GM13976 (cell line): ENCODE results near the gene SLC35E4.
A peak's percentile ranks its signal among the peaks of the same experiment; 100 is the strongest.

Experiments used
- DNase-seq: peaks from one replicate; pipeline ENCODE4 v3.0.0; 2012; ENCODE audit warnings: low spot score
- in situ Hi-C: fragments of 300-500 bp; cut with MboI; formaldehyde crosslinking; loops from one replicate; pipeline ENCODE4 v1.12.0; 2022; ENCODE audit warnings: low sequenced_read_pairs, mixed read lengths, inconsistent platforms; ENCODE audit not compliant: unreplicated experiment
- TF ChIP-seq, protein P1 (sequence below): IDR thresholded peaks from 2 replicates; pipeline ENCODE4 v1.5.1; 2012; ENCODE audit warnings: borderline replicate concordance, mild to moderate bottlenecking; ENCODE audit not compliant: insufficient read depth; ENCODE audit errors: extremely low read depth, missing control alignments, control extremely low read depth

The SLC35E4 gene

DNA sequence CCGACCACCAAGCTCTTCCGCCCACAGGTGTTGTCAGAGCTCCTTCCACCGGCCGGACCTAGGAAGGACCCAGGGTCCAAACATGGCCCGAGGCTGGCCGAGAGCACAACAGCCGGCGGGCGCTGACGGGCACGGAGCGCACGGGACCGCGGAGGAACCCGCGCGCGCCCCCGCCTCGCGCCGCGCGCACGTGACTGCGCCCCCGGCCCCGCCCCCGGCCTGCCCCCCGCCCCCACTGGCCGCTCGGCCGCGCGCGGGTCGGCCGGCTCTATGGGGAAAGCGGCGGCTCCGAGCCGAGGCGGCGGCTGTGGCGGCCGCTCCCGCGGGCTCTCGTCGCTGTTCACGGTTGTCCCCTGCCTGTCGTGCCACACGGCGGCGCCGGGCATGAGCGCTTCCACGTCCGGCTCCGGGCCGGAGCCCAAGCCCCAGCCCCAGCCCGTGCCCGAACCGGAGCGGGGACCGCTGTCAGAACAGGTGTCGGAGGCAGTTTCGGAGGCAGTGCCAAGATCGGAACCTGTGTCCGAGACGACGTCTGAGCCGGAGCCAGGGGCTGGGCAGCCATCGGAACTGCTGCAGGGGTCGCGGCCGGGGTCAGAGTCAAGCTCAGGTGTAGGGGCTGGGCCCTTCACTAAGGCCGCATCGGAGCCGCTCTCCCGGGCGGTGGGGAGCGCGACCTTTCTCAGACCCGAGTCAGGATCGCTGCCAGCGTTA lies 59.2 kb downstream of the SLC35E4 start, which contains the start of gene OSBP2:
Gene OSBP2 (plus strand): TSS at position 235 of the 711 bp plus-strand sequence. CDS start 36 bp downstream, at position 271.
- in situ Hi-C loops, result no loop called here
- TF ChIP-seq, protein P1, sequence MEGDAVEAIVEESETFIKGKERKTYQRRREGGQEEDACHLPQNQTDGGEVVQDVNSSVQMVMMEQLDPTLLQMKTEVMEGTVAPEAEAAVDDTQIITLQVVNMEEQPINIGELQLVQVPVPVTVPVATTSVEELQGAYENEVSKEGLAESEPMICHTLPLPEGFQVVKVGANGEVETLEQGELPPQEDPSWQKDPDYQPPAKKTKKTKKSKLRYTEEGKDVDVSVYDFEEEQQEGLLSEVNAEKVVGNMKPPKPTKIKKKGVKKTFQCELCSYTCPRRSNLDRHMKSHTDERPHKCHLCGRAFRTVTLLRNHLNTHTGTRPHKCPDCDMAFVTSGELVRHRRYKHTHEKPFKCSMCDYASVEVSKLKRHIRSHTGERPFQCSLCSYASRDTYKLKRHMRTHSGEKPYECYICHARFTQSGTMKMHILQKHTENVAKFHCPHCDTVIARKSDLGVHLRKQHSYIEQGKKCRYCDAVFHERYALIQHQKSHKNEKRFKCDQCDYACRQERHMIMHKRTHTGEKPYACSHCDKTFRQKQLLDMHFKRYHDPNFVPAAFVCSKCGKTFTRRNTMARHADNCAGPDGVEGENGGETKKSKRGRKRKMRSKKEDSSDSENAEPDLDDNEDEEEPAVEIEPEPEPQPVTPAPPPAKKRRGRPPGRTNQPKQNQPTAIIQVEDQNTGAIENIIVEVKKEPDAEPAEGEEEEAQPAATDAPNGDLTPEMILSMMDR, result no peak
- DNase-seq, result peak; percentile 63

DNA sequence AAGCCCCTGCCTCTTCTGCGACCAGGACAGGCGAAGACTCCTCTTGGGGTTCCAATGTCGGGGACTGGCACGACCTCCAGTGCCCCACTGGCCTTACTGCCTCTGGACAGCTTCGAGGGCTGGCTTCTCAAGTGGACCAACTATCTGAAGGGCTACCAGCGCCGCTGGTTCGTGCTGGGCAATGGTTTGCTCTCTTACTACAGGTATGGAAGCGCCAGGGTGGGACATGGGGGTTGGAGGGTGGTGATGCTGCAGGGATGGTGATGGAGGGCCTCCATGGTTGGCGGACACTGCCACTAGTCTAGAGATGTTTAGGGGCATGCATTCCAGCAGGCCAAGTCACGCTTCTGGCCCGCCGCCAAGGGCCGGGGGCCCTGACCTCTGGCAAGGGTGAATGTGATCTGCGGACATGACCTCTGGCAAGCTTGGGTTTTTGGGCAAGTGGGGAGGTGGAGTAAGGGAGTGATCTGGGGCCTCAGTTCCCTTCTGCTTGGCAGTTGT lies 59.8 kb downstream of the SLC35E4 start:
- TF ChIP-seq, protein P1, result no peak
- DNase-seq, result peak; percentile 27
- in situ Hi-C loops, result no loop called here

DNA sequence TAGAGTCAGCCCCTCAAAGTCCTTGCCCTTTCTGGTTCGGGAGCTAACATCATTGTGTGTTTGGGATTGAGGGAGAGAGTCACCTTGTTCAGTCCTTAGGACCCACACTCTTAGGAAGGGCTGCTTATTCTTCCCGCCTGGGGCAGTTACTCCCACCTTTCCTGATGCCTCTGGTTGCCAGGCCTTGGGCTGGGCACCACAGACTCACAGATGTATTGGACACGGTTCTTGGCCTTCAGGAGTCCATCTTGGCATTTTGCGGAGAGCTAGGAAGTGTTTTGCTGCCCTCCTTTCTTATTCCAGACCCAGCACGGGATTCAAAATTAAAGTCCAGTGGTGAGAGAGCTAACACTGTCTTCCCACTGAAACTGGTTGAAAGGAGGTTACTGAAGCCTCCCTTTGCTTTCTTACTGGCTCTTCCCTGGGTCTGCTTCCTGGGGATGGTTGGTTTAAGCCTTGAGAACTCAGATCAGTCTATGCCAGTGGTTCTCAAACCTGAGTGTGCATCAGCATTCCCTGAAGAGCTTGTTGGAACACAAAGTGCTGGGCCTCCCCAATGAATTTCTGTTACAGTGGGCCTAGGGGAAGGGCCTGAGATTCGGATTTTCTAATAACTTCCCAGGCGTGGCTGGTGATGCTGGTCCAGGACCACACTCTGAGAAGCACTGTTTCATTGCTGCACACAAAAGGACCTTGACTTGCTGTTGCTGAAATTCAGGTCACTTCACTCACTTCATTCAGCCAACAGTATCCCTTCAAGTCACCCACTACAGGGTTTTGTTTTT lies 60.5 kb downstream of the SLC35E4 start:
- in situ Hi-C loops, result no loop called here
- TF ChIP-seq, protein P1, result no peak
- peak; percentile 26 for DNase-seq
